ENCODE measurements around the gene PISD. TPM values are rescaled to one million over a fixed set of nuclear protein-coding genes. Genes with fewer than 3 reads are reported as not detected.
"Not testable (repeated sequence)": the region's sequence is repeated elsewhere in the genome, so short reads cannot be mapped to it uniquely, and the experiment has no call there.

Gene PISD
- total RNA-seq, 1 donor from 2014 or later: 30.8 TPM

DNA sequence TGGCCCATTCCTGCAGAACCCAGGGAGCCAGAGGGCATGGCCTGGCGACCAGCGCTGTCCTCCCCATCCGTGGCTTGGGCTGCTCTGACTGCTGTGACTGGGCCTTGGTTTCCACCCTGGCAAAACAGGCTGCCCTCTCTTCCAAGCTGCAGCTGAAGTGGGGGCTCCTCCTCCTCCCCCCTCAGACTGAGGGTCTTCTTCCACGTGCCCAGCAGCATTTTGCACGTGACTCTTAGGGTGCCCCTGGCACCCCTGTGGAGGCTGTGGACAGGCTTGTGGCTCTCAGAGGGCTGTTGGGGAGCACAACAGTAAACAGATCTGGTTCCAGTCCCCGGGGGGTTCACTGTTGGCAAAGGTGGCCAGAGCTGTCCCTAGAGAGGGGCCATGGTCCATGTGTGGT lies 51.4 kb downstream of the PISD start:
- intact Hi-C loops (cut with micrococcal nuclease): no loop called here

DNA sequence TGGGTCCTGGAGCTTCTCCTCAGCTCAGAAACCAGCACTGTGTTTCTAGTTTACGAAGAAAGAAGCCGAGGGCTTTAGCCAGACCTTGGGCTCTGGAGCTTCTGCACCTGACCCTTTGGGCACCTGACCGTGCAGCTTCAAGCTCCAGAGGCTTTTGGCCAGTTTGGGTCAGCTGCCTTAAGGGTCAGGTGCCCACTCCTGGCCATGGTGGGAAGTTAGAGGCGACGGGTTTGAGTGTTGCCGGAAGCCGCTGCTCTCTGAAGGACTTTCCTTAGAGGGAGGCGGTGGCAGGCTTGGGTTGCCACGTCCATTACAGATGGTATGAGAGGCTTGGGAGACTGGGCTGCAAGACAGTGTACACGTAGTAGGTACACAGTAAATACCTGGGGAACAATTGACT lies 52.3 kb downstream of the PISD start:
- intact Hi-C loops (cut with micrococcal nuclease): no loop called here

DNA sequence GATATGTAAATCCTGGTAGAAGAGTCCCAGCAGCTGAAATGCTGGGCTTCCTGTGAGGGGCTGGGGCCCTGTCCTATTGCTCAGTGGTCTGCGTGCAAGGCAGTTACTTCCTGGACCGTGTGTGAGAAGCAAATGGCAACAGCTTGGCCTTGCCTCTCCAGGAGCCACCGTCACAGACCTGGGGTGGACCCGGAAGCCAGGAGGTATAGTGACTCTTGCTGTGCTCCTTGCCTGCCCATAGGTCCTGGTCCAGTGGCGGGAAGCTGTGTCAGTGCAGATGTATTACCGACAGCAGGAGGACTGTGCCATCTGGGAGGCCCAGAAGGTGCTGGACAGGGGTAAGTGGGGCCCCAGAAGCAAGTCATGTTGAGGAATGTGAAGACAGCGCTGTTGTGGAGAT lies 54.3 kb downstream of the PISD start:
- intact Hi-C loops (cut with micrococcal nuclease): no loop called here

DNA sequence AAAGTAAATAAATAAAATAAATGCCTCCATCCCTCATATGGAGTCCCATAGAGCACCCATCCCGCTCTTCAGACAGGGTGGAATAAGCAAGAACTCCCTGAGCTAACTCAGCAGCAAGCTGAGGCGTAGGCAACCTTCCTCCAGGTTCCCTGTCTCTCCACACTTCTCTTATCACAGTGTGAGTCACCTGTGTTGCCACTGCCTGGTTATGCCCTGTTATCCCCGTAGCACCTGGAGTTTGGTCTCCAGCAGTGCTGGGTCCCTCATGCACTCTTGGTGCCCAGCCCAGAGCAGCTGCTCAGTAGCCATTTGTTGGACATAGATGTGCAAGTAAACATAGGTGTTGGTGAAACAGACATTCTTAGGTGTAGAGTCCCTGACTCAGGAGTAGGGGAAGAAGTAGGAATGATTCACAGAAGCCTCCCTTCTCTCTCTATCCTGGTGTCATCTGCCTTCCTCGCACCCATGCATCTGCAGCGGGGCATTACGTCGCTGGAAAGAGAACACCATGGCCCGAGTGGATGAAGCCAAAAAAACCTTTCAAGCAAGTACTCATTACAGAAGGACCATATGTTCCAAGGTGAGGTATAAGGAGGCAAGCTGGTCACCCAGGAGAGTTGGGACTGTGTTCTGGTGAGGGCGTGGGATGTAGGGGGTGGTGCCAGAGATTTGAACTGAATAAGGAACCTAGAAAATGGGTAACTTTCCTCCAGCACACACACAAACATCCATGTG lies 56.0 kb downstream of the PISD start:
- intact Hi-C loops (cut with micrococcal nuclease): no loop called here

DNA sequence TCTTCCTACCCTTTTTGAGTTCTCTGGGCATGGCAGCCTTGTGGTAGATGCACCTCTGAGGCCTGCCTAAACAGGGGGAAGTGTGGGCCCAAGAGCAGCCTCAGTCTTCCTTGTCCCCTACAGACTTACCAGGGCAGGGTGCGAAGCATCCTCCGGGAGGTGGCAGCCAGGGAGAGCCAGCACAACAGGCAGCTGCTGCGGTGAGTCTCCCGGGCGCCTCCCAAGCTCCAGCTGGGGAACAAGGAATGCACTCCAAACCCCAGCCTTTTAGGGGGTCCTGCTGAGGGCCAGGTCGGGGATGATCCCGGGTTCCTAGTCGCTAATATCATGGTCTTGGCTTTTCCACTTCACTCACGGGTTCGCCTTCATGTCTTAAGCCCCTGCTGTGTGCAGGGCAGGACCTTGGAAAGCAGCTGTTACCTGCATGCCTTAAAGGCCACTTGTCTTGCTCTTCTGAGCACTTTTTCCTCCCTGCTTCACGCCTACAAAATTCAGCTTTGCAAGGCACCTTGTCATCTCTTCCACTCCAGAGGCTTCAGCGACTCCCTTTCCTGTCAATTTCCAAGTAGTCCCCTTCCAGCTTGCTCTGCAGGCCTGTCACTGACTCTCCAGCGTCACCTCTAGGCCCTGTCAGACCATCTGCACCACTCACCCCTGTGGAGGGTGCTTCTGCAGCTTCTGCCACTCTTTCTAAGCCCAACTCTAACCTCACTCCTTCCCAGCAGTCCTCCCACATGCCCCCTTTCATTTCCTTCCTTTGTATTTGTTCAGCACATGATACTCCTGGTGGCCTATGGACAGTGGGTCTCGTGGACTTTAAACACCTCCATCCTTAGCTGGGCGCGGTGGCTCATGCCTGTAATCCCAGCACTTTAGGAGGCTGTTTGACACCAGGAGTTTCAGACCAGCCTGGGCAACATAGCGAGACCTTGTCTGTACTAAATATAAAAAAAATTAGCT lies 57.0 kb downstream of the PISD start:
- intact Hi-C loops (cut with micrococcal nuclease): no loop called here

DNA sequence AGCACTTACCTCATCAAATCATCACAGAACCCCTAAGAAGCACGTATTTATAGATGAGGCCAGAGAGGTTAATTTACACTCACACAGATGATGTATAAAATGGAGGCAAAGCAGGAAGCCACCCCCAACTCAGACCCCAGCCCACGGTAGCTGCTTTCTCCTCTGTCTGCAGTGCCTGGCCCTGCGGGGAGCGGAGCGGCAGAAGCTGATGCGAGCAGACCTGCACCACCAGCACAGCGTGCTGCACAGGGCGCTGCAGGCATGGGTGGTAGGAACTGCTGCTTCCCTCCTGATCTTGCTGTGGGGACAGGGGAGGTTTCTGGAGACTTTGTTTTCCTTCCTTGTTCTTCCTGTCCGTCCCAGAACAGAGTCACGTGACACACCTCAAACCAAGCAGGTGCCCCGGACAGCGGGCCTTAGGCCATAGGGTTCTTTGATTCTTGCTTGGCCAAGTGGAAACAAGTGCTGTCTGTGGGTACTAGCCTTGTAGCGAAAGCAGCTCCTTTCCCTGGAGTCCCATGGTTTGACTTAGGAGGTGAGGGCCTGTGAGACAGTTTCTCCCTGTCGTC lies 57.8 kb downstream of the PISD start:
- intact Hi-C loops (cut with micrococcal nuclease): no loop called here

DNA sequence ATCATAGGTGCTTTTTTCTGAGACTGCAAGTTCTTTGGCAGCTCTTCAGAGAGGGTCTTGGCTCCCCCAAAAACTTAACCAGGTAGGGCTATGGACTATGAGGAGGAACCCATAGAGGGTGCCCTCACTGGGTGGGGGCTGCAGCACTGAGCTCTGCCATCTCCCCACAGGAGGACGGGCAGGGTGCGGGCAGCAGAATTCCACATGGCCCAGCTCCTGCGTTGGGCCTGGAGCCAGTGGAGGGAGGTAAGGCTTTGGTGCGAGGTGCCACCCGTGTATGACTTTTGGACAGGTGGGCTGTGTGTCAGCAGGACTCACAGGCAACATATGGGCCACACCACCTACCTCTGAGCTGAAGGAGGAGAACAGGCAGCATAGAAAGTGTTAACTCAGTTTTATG lies 58.4 kb downstream of the PISD start:
- intact Hi-C loops (cut with micrococcal nuclease): no loop called here

DNA sequence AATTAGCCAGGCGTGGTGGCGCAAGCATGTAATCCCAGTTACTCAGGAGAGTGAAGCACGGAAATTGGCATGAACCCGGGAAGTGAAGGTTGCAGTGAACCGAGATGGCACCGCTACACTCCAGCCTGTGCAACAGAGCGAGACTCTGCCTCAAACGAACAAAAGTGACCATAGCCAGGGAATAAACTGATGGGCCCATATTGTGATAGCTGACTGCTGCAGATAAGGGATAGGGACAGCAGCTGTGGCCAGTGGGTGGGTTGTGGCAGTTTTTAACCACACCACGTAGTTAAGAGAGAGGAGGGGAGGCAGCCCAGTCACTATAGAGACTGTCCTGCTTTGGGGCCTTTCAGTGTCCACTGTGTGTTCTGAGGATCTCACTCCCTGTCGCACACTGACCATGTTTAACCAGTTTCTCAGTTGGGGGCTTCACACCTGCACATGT lies 58.9 kb downstream of the PISD start:
- intact Hi-C loops (cut with micrococcal nuclease): no loop called here

DNA sequence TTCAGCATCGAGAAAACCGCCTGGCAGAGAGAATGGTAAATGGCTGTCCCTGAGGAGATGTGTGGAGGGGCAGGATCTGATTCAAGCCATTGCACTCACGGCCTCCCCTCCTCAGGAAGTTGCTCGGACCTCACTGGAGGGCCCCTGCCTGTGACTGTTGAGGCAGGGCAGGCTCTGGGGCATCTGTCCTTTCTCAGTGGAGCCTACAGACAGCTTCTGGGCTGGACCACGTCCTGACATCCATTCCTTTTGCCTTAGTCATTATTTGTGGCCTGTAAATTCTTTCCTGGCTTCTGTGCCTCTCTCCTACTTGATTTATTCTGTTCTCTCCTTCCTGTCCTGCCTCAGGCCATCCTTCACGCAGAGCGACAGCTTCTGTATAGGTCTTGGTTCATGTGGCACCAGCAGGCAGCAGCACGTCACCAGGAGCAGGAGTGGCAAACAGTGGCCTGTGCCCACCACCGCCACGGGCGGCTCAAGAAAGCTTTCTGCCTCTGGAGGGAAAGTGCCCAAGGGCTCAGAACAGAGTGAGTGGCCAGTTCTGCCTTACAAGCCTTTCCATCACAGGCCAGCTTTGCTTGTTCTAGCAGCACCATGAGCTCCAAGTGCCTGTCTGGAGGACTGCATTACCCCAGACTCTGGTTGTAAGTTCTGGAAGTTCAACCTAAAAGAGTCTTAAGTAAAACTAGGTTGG lies 59.6 kb downstream of the PISD start:
- intact Hi-C loops (cut with micrococcal nuclease): no loop called here

DNA sequence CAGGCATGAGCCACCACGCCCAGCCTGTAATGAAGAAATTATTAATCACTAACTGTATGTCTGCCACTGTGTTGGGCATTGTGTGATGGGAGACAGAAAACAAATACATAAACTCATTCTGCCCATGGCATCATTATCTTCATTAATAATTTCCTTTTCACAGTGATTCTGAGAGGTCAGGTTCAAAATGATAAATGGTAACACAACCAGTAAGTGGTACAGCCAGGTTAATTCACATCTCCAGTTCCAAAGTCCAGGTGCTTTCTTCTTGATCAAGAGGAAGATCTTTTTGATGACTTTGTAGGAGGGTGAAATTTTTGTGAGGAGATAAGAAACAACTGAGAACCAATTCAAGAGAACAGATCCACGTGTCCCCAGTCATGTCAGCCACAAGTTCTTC lies 66.7 kb downstream of the PISD start:
- intact Hi-C loops (cut with micrococcal nuclease): no loop called here

DNA sequence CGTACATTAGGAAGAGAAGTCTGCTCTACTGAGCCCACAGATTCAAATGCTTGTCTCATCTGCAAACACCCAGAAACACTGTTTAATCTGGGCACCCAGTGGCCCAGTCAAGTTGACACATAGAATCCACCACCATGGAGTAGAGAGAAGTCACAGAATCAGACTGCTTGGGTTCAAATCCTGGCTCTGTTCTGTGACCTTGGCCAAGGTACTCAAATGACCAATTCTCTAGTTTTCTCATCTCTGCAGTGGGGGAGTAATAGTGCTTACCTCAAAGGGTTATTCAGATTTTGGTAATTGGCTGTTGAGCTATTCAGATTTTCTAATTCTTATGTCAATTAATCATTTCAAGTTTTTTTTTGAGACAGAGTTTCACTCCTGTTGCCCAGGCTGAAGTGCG lies 71.9 kb downstream of the PISD start:
- intact Hi-C loops (cut with micrococcal nuclease): not testable (repeated sequence)

DNA sequence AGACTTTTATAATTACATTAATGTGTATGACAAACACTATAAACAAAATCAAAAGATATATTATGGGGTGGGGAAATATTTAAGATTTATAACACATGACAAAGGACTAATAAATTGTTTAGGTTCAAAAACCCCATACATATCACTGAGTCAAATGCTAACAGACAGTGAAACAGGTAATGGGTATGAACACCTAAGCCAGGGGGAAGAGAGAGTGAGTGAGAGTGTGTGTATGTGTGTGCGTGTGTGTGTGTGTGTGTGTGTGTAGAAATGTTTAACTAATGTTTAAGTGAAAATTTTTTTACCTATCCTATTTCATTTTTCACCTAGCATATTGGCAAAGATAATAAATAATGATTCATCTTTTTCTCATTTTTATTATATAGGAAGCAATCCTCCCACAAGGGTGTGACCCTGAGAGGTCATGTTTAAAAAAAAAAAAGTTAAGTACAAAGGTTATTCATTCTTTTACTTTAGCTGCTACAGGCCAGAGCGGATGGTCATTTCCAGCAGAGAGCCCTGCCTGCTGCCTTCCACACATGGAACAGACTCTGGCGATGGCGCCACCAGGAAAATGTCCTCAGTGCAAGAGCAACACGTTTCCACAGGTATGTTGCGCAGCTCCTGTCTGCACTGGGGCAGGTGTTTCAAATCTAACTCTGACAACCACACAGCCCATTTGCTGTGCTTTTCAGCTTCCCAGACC lies 72.9 kb downstream of the PISD start:
- intact Hi-C loops (cut with micrococcal nuclease): no loop called here

DNA sequence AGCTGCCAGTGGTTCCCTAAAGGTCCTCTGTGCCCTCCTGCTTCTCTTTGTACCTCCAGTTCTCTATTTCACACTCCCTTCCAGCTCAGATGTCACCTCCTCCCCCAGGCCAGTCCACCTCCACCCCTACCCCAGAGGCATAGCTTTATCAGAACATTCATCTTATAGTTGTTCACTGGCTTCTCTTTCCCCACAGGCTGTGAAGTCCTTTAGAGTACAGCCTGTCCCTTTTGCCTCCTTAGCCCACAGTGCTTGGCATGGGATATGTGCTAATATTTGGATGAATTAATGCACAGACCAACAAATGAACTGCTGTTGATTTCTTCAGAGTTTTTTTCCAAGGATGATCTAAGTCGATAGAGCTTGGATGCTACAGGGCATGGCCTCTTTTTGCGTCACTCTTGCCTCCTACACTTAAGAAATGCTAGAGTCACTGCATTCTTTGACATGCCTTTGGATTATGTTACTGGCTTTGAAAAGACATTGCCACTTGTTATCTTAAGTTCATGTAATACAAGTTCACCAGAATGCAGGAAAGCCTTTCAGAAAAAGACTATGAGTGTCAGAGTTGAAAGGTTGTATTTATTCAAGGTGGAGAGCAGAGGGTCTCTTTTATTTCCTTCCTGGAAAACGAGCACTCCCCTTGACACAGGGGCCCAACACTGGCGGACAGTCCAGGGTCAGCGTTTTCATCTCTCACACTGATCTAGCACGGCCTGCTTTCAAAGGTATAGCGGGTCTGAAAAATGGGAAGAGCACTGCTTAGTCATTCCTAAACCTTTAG lies 75.7 kb downstream of the PISD start:
- intact Hi-C loops (cut with micrococcal nuclease): no loop called here

DNA sequence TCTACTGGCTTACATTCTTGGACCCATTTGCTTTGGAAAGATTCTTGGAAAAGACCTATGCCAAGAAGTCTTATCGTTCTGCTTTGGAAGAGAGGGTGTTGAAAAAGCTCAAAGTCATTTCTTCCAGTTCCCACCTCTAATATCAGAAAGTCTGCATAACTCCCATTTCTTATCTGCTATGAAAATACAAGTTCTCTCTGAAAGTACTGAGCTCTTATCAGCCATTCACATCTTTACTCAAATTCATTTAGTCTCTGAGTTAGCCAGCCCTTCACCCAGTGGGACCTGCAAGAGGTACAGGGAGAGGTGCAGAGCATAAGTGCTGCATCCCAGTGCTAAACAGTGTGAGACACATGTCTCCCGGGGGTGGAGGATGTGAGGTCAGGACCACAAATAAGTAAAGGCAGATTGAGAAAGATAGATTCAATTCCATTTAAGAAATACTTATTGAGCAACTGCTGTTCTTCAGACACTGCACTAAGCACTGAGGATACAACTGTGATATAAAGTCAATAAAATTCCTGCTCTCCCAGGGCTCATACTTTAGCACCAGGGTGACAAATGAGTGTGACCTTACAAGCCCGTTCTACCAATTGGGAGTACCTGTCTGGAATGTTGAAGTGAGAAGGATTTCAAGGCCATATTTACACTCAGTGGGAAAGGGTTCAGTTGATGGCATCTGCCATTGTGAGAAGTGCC lies 76.7 kb downstream of the PISD start:
- intact Hi-C loops (cut with micrococcal nuclease): loop anchor here (2.0 kb wide), 1 partner anchor 25 kb away; no protein-coding TSS in a partner anchor

DNA sequence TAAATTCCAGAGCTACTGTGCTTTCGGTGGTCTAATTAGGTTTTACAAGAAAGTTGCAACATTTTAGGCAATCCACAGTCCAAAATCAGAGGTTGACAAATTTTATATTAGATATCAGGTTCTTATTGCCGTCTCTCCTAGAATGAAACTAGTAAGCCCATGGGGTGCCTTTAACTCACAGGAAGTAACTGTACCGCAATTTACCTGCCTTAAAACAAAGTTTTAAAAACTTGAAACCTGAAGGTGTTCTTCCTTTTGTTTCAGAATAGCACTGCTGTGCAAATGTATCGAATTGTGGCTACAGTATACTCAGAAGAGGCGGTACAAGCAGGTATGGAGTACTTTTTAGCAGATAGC lies 77.2 kb downstream of the PISD start:
- intact Hi-C loops (cut with micrococcal nuclease): loop anchor here (2.0 to 5.0 kb wide), 2 partner anchors 24 to 47 kb away; no protein-coding TSS in a partner anchor

DNA sequence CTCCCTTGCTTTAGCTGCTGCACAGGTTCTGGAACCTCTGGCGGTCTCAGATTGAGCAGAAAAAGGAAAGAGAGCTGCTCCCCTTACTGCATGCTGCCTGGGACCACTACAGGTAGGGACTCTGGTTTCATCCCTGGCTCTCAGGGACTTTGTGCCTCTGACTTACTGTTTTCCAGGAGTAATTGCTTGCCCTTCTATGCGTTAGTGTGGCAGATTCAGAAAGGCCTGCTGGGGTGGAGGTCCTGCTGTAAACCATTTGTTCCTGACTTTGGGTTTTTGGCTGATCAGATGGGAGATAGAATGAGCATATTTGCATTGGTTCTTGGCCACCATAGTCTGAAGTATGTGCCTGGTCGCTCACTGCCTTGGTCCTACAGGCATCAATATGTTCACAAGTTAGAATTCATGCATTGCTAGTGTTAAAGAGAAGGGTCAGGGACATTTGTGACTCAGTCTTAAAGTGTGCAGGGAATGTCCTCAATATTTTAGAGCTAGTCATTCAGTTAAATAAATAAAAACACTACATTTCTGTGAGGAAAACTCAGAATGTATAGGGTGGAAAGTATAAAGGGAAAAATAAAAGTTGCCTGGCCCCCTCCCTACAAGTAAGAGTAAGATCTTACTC lies 78.0 kb downstream of the PISD start:
- intact Hi-C loops (cut with micrococcal nuclease): loop anchor here (2.0 to 5.0 kb wide), 4 partner anchors 23 to 87 kb away; partner anchors contain the start of gene SFI1

DNA sequence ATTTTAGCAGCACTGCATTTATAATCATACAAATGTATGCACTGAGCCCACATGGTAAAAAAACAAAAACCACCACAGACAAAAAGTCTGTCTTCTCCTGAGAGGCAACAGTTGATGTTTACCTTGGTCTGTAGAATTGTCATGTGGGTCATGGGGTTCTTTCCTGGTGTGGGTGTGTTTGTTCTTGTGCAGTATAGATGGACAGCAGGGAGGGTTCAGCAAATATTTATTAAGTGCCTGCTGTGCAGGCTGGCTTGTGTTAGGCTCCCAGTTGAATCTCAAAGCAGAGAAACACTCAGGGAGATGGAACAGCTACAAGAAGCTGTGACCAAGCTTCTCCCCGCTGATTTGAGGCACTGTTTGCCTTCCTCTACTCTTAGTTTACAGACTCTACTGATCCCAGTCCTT lies 82.2 kb downstream of the PISD start:
- intact Hi-C loops (cut with micrococcal nuclease): loop anchor here (5.0 kb wide), 1 partner anchor 43 kb away; no protein-coding TSS in a partner anchor

DNA sequence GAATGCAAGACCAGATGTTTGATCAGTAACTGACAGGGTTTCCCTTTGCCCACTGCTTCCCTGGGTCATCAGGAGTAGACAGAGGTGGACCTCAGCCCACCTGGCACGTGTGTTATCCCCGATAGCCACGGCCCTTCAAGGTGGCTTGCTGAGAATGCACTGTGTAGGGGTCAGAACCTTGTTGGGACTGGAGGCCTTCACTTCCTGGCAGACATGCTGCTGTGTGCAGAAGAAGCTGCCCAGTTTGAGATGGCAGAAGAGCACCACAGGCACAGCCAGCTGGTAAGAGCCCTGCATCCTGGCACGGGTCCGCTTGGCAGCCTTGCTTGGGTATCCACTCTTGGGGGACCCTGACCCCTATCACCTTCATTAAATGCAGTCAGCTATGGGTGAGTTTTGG lies 83.8 kb downstream of the PISD start:
- intact Hi-C loops (cut with micrococcal nuclease): no loop called here

DNA sequence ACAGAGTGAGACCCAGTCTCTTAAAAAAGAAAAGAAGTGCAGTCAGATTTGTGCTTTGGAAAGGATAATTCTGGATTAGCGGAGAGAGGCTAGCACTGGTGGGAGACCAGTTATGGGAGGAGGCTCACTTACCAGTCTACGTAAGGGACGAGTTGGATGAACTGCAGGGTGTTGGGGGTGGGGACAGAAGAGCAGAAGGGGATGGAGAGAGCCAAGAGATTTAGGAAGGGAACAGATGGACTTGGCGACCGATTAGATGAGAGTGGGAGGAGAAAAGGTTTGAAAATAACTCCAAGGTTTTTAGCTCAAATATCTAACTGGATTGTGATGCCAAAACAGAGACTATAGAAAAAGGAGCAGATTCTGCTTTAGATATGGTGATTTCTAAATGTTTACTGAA lies 84.3 kb downstream of the PISD start:
- intact Hi-C loops (cut with micrococcal nuclease): no loop called here
